WERI-Rb-1 (cell line): ENCODE data around the gene PLOD3.

Experiments
- DNase-seq: peaks from one replicate; pipeline ENCODE4 v3.0.0-alpha.2; 2020
- H3K27ac ChIP-seq: fragments of 250-450 bp; sonication (Bioruptor Pico); 2 replicates; pipeline ENCODE4 v1.5.1; 2020; ENCODE audit warnings: mild to moderate bottlenecking, moderate library complexity
- H3K27me3 ChIP-seq: fragments of 250-450 bp; sonication (Bioruptor Pico); 2 replicates; pipeline ENCODE4 v1.5.1; 2021; ENCODE audit warnings: mild to moderate bottlenecking, low read depth, moderate library complexity; ENCODE audit not compliant: insufficient read depth, severe bottlenecking
- H3K36me3 ChIP-seq: fragments of 250-450 bp; sonication (Bioruptor Pico); 2 replicates; pipeline ENCODE4 v1.5.1; 2020; ENCODE audit warnings: mild to moderate bottlenecking, moderate library complexity
- H3K4me3 ChIP-seq: 2 replicates; pipeline ENCODE4 v1.5.1; 2011; ENCODE audit warnings: low read depth, mild to moderate bottlenecking, control low read depth, low read length
- H3K9me3 ChIP-seq: fragments of 250-450 bp; sonication (Bioruptor Pico); 2 replicates; pipeline ENCODE4 v1.5.1; 2021; ENCODE audit warnings: mild to moderate bottlenecking, moderate library complexity; ENCODE audit not compliant: severe bottlenecking
- CTCF ChIP-seq: IDR thresholded peaks from 2 replicates; pipeline ENCODE4 v1.5.1; 2011; ENCODE audit warnings: low read depth, mild to moderate bottlenecking, control low read depth, inconsistent platforms, low read length

PLOD3 gene

GRCh38 chr7:101169838-101170551 lies 47.4 kb downstream of the PLOD3 start:
- no peak overlapping the region for H3K4me3 ChIP-seq
- peak; percentile 95 for TF ChIP-seq CTCF

GRCh38 chr7:101169110-101169837 lies 48.1 kb downstream of the PLOD3 start:
- no peak for DNase-seq
- Histone ChIP-seq H3K27me3 (peaks cover 96% of the 10 kb centered on the region), H3K4me3 (no peak overlapping the region)

More at GRCh38 chr7:101169838-101170551, 47.4 kb downstream of the PLOD3 start:
- DNase-seq = peak; percentile 74
- Histone ChIP-seq H3K36me3 (no peaks in the 10 kb centered on the region), H3K27ac (no peak overlapping the region), H3K27me3 (peaks cover 96% of the 10 kb centered on the region), H3K9me3 (peaks cover 9% of the 10 kb centered on the region)

GRCh38 chr7:101168412-101169049 lies 48.9 kb downstream of the PLOD3 start:
- no peak for TF ChIP-seq CTCF
- no peak for DNase-seq
- Histone ChIP-seq H3K36me3 (no peaks in the 10 kb centered on the region), H3K4me3 (no peak overlapping the region), H3K27ac (no peak overlapping the region), H3K9me3 (peaks cover under 1% of the 10 kb centered on the region), H3K27me3 (peaks cover 96% of the 10 kb centered on the region)

More at GRCh38 chr7:101169110-101169837, 48.1 kb downstream of the PLOD3 start:
- no peak overlapping the region for H3K27ac ChIP-seq
- peaks cover 8% of the 10 kb centered on the region for H3K9me3 ChIP-seq
- TF ChIP-seq CTCF = no peak
- no peaks in the 10 kb centered on the region for H3K36me3 ChIP-seq

GRCh38 chr7:101167645-101168411 lies 49.6 kb downstream of the PLOD3 start:
- Histone ChIP-seq H3K9me3 (no peaks in the 10 kb centered on the region), H3K27ac (no peak overlapping the region), H3K4me3 (no peak overlapping the region), H3K36me3 (no peaks in the 10 kb centered on the region), H3K27me3 (peaks cover 94% of the 10 kb centered on the region)
- no peak for DNase-seq
- no peak for TF ChIP-seq CTCF

- TF ChIP-seq CTCF = no peak
- Histone ChIP-seq H3K9me3 (no peaks in the 10 kb centered on the region), H3K27ac (no peak overlapping the region), H3K27me3 (peaks cover 93% of the 10 kb centered on the region), H3K36me3 (no peaks in the 10 kb centered on the region), H3K4me3 (no peak overlapping the region)
- peak; percentile 48 for DNase-seq
Measured at GRCh38 chr7:101166909-101167644, 50.3 kb downstream of the PLOD3 start.
